ENCODE data around the gene AGXT.

AGXT gene

DNA sequence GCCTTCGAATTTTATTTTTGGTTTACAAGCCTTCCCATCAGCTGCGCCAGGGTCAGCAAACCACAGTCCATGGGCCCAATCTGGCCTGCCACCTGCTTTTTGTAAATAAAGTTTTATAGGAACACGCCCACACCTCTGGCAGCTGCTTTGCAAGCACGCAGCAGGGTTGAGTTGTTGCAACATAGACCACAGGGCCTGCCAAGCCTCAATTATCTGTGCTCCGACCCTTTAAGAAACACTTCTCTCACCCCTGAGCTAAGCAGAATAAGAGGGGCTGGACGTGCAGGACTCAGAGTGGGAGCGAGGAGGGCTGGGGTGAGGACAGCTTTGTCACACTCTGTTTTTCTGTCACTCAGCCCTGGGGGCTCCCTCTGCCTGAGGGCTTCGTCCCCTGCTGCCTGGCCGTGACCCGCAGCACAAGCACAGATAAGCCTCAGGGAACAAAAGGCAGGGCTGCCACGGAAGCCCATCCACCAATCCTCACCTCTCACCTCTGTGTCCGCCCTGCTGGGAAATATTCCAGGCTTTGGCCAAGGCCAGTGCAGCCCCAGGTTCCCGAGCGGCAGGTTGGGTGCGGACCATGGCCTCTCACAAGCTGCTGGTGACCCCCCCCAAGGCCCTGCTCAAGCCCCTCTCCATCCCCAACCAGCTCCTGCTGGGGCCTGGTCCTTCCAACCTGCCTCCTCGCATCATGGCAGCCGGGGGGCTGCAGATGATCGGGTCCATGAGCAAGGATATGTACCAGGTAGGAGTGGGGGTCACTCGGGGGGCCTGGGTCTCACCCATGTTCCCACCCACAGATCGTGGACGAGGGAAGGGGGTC, at the start of gene AGXT:
Gene AGXT, plus strand, starts transcription at position 539 of the 823 bp plus-strand sequence. Its CDS starts 42 bp downstream, at position 581.
- Mint-ChIP-seq H3K4me3 (no peak within 1 kb of the TSS), H3K36me3 (no peaks in the 10 kb centered on the region), H3K27ac (no peak within 1 kb of the TSS), H3K27me3 (peaks cover 34% of the 10 kb centered on the region), H3K4me1 (no peaks in the 10 kb centered on the region), H3K9me3 (no peaks in the 10 kb centered on the region)
- ATAC-seq, result peak; percentile 2

DNA sequence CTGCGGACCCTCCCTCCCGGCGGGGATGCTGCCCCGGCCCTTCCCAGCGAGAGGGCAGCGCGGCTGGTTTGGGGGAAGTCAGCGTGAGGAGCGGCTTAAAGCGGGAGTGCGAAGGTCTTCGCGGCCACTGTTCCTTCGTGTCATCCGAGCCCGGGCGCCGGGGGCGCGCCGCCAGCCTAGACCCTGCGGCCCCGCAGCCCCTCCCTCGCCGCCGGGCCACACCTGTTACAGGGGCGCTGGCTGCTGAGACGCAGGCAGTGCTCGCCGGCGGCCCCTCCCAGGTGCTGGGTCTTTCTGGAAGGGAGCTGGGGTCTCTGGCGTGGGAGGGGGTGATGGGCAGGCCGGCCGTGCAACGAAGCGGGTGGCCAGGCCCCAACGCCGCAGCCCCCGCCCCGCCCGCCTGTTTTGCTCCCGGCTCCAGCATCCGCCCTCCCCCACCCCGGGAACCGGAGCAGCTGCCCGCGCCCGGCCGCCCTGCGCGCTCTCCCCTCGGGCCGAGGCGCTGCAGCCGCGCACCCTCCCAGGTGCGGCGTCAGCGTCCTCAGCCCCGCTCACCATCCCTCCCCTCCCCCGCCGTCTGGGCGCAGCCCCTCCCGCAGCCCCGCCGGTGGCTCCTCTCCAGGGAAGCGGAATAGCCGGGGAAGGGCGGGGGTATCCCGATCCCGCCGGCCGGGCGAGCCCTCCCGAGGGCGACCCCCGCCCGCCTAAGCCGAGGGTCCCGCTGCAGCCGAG, 49.3 kb upstream of the AGXT start:
- H3K36me3 Mint-ChIP-seq, result peaks cover 6% of the 10 kb centered on the region
- H3K9me3 Mint-ChIP-seq, result peaks cover 5% of the 10 kb centered on the region
- no peak for ATAC-seq
- H3K27ac Mint-ChIP-seq, result no peak overlapping the region
- H3K4me3 Mint-ChIP-seq, result no peak overlapping the region
- H3K4me1 Mint-ChIP-seq, result peaks cover 8% of the 10 kb centered on the region
- H3K27me3 Mint-ChIP-seq, result peaks cover 69% of the 10 kb centered on the region

DNA sequence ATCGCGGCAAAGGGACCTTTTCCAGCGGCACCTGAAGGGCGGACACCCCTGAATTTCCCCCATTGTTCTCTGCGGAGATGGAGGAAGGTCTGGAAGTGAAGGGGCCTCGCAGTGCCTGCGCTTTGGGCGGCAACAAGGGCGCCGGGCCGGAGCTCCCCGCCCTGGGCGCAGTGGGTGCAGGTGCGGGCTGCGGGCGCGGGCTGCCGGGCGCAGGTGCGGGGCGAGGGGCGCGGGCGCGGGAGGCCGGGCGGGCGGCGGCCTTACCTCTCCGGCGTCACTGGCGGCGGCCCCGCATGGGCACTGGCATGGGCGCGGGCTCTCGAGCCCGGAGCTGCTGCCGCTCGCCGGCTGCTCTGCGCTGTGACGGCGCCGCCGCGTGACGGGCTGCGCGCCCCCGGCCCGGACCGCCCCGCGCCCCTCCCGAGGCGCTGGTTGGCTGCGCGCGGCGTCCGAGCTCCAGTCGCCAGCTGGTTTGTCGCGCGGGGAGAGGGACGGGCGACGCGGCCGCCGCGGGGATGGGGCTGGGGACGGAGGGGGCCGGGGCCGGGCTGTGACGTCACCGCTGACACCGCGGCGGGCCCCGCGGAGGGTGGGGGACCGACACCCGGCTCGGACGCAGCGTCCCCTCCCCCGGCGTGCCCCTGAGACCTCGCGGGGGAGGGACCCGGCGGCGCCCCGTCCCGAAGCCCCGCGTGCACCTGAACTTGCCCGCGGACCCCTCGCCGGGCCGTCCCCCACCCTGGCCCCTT, 48.6 kb upstream of the AGXT start, which contains the start of gene KIF1A:
Gene KIF1A, minus strand, starts transcription at position 362 of the 749 bp plus-strand sequence. CDS start 22,467 bp downstream, outside the sequence.
- peaks cover 5% of the 10 kb centered on the region for H3K9me3 Mint-ChIP-seq
- H3K27ac Mint-ChIP-seq, result no peak within 1 kb of the TSS
- peaks cover 76% of the 10 kb centered on the region for H3K27me3 Mint-ChIP-seq
- no peak for ATAC-seq
- peak within 1 kb of the TSS; percentile 54 for H3K4me3 Mint-ChIP-seq
- peaks cover 8% of the 10 kb centered on the region for H3K4me1 Mint-ChIP-seq
- H3K36me3 Mint-ChIP-seq, result peaks cover 6% of the 10 kb centered on the region

DNA sequence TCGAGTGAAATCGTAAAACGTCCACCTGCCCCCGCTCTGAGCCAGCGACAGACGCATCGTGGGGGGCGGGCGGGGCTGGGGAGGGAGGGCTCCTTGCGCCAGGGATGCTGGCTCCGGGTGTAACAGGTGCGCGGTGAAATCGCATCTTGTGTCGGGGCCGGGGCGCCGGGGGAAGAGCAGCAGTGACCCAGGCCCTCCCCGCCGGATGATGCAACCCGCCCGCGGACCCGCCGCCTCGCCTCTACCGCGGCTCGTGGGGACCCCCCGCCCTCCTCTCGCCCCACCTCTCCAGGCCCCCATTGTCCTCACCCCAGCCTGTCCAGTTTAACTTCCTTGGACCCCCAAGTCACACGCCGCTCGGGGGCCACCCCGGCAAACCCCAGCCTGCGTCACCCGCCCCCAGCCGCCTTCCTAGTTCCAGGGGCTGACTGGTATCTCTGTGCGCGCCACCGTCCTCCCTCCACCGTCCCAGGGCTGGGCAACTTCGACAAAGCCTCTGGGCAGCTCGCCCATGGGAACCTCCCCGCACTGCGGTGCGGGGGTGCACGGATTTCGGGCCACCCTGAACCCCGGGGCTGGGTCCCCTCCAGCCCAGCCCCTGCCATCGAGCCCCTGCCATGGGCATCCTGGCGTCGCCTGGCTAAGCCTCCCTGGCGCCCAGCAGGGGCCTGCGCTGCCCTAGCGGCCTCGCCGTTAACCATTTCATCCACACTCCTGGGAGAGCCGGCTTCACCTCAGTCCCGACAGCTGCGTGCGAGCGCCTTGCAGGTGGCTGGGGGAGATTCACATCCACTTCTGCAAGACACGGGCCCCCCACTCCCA, 47.8 kb upstream of the AGXT start:
- ATAC-seq, result no peak
- no peak overlapping the region for H3K27ac Mint-ChIP-seq
- peaks cover 6% of the 10 kb centered on the region for H3K36me3 Mint-ChIP-seq
- peaks cover 5% of the 10 kb centered on the region for H3K9me3 Mint-ChIP-seq
- H3K4me1 Mint-ChIP-seq, result peaks cover 8% of the 10 kb centered on the region
- H3K27me3 Mint-ChIP-seq, result peaks cover 76% of the 10 kb centered on the region
- H3K4me3 Mint-ChIP-seq, result peak overlapping the region; percentile 54

DNA sequence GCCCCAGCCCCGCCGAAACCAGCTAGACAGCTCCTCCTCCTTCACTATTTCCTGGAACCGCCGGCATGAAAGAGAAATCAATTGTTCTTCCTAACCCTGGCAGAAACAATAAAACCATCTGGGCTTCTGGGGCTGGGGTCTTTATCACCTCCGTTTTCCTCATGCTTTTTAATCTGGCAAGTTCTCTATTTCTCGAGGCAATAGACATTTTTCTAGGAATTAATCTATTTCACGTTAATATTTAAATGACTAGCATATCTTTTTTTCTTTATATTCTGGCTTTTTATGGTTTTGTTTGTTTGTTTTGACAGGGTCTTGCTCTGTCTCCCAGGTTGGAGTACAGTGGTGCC, 47.2 kb upstream of the AGXT start:
- Mint-ChIP-seq H3K4me3 (peak overlapping the region; percentile 39), H3K36me3 (peaks cover 6% of the 10 kb centered on the region), H3K4me1 (peaks cover 8% of the 10 kb centered on the region), H3K27me3 (peaks cover 76% of the 10 kb centered on the region), H3K27ac (no peak overlapping the region), H3K9me3 (peaks cover 5% of the 10 kb centered on the region)
- no peak for ATAC-seq

DNA sequence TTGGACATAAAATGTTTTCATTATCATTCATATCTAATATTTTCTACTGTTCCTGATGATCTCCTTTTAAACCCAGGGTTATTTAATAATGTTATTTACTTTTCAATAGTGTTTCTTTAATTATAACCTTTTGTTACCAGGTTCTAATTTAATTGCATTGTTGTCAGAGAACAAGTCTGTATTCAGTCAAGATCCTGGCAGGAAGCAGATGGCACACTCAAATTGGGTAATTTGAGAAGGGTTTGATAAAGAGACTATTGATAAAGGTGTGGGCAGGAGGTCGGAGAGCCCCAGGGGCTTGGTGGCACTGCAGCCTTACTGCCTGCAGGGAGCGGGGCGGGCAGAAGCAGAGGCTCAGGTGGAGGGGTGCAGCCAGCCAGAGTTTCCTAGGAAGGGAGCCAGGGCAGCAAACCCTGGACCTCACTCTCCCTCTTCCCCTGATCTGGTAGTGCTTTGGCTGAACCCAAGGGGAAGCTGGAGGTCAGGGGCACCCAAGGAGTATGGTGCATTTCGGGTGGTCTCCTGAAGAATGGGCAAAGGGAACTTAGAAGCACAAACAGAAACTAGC, 46.3 kb upstream of the AGXT start:
- peaks cover 6% of the 10 kb centered on the region for H3K36me3 Mint-ChIP-seq
- H3K27ac Mint-ChIP-seq, result no peak overlapping the region
- H3K4me3 Mint-ChIP-seq, result no peak overlapping the region
- H3K27me3 Mint-ChIP-seq, result peaks cover 81% of the 10 kb centered on the region
- peaks cover 8% of the 10 kb centered on the region for H3K4me1 Mint-ChIP-seq
- ATAC-seq, result no peak
- peaks cover 5% of the 10 kb centered on the region for H3K9me3 Mint-ChIP-seq

DNA sequence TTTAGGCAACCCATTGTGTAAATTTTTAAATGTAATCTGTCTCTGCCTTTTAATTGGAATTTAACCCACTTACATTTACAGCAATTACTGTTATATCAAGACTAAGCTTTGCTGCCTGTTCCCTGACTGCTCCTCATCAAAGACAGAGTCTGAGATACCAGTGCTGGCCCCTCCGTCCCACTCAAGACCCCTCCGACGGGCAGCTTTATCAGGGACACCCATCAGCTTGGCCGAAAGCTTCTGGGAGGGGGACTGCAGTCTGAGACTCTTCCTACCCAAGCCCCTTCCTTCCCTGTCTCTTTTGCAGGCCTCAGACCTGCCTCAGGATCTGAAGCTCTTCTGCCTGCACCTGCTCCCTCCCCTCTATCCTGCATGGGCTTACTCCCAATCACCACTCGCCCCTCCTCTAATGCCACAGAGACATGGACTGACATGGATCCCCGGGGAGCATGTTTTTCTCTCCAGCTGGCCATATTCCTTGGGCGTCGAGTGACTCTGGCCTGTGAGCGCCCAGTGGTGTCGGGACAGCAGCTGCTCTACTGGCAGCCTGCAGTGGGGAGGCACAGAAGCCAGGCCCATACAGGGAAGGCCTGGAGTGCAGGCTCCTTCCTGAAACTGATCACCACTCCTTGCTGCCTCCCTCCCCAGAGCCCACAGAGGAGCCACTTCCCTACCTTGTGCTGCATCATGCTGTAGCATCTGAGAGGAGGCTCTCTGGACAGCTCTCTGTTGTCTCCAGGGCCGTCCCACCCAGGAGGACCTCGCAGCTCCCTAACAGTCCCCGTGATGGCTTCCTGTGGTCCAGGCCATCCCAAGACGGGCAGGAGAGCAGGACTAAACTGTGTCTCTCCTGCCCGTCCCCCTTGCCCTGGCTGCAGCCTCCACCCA, 44.9 kb upstream of the AGXT start:
- Mint-ChIP-seq H3K27ac (no peak overlapping the region), H3K27me3 (peaks cover 80% of the 10 kb centered on the region), H3K4me1 (peaks cover 8% of the 10 kb centered on the region), H3K9me3 (peaks cover 5% of the 10 kb centered on the region), H3K36me3 (peaks cover 6% of the 10 kb centered on the region), H3K4me3 (no peak overlapping the region)
- no peak for ATAC-seq

DNA sequence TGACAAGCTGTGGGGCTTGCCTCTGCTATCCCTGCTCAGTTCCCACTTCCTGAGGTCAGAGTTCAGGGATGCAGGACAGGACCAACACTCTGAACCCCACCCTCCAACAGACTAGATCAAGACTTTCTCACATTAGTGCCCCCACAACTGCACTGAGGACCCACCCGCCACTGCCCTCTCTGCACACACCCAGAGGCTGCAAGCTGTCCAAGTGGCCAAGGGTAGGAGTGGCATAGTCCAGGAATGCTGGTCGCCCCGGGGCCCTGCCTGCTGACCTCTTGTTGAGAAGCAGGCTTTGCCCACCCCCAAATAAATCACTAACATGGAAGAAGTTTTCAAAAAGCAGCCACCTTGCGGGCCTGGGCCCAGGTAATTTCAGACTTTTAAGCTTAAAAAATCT, 43.1 kb upstream of the AGXT start:
- Mint-ChIP-seq H3K9me3 (peaks cover 5% of the 10 kb centered on the region), H3K4me3 (no peak overlapping the region), H3K27ac (no peak overlapping the region), H3K27me3 (peaks cover 91% of the 10 kb centered on the region), H3K36me3 (peaks cover 6% of the 10 kb centered on the region), H3K4me1 (peaks cover 8% of the 10 kb centered on the region)
- ATAC-seq, result no peak

DNA sequence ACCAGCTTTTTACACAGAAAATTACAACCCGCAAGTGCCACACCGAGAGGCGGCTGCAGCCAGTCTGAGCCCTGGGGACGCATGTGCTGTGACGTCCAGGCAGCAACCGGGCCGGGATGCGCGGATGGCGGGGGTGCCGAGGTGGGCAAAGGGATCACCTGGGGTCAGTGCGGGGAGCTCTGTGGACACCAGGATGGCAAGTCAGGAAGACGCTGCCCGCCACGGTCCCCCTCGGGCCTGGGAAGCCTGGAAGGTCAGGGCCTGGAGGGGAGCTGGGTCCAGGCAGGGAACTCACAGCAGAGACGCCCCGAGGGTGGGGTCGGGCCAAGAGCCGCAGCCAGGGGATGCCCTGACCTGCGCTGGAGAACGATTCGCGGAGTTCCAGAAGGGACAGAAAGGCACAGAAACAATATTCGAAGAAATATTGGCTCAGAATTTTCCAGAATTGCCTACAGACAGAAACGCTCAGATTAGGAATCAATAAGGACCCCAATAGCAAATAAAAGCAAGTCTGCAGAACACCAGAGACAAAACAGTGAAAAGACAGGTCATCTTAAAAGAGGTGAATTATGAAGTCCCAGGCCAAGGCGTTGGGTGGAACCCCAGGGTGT, 36.9 kb upstream of the AGXT start:
- Mint-ChIP-seq H3K9me3 (no peaks in the 10 kb centered on the region), H3K27ac (no peak overlapping the region), H3K36me3 (no peaks in the 10 kb centered on the region), H3K4me3 (peak overlapping the region; percentile 23), H3K27me3 (peaks cover 43% of the 10 kb centered on the region), H3K4me1 (peaks cover 13% of the 10 kb centered on the region)
- no peak for ATAC-seq

DNA sequence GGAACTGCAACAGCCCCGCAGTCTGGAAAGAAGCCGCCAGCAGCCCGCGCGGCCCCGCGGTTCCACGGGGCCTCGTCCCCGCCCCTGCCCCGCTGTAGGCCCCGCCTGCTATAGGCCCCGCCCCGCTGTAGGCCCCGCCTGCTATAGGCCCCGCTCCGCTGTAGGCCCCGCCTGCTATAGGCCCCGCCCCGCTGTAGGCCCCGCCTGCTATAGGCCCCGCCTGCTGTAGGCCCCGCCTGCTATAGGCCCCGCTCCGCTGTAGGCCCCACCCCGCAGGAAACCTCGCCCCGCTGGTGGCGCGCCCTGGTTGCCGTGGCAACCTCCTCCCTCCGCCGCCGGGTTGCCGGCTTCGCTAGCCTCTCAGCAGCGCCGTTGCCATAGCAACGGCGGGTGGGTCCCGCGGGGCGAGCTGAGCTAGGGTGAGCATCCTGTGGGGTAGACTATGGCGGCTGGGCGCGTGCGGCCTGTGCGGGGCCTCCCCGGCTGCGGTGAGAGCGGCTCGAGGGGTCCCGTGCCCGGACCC, 36.4 kb upstream of the AGXT start:
- peak; percentile 93 for ATAC-seq
- peaks cover 38% of the 10 kb centered on the region for H3K27me3 Mint-ChIP-seq
- no peaks in the 10 kb centered on the region for H3K9me3 Mint-ChIP-seq
- H3K4me3 Mint-ChIP-seq, result peak overlapping the region; percentile 46
- H3K27ac Mint-ChIP-seq, result no peak overlapping the region
- no peaks in the 10 kb centered on the region for H3K36me3 Mint-ChIP-seq
- peaks cover 13% of the 10 kb centered on the region for H3K4me1 Mint-ChIP-seq

DNA sequence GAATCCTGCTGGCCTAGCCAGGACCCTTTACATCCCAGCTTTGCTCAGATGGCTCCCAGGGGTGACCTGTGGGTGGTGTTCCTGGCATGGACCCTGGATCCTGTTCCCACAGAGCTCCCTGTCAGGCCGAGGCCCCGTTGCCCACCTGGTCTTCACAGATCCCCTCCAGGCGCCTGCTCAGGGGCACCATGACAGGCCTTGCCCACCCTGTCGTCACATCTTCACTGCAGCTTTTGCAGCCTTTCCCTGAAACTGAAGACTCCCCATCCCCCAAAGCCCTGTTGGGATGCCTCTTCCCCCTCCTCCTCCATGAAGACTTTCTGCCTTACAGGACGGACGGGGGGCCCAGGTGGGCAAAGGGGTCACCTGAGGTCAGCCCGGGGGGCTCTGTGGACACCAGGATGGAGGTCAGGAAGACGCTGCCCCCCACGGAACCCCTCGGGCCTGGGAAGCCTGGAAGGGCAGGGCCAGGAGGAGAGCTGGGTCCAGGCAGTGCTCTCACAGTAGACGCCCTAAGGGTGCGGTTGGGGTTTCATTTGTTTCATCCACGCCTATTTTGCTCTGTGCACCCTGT, 35.6 kb upstream of the AGXT start:
- H3K27me3 Mint-ChIP-seq, result peaks cover 31% of the 10 kb centered on the region
- no peaks in the 10 kb centered on the region for H3K36me3 Mint-ChIP-seq
- H3K4me3 Mint-ChIP-seq, result no peak overlapping the region
- no peak overlapping the region for H3K27ac Mint-ChIP-seq
- H3K9me3 Mint-ChIP-seq, result no peaks in the 10 kb centered on the region
- peaks cover 13% of the 10 kb centered on the region for H3K4me1 Mint-ChIP-seq
- ATAC-seq, result no peak

DNA sequence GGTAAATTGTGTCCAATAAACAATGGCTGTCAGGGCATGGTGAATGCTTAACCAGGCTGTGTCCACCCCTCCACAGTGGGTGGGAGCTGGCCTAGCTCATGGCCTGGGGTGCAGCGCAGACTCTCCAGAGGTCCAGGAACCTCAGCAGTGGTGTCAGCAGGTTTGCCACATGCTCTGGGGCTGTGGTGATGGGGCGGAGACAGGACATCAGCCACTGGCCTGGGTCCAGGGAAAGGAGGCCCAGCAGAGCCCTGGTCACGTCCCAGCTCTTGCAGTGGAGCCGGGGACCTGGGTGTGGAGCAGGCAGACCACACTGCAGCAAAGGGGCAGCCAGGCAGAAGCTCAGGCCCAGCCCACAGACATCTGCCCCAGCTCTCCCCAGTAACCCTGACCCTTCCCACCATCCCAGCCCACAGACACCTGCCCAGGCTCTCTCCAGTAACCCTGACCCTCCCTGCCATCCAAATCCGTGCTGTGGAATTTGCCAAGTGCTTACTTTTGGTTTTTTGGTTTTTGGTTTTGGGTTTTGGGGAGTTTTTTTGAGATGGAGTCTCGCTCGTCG, 34.8 kb upstream of the AGXT start:
- H3K9me3 Mint-ChIP-seq, result no peaks in the 10 kb centered on the region
- H3K4me1 Mint-ChIP-seq, result peaks cover 13% of the 10 kb centered on the region
- no peak for ATAC-seq
- H3K27me3 Mint-ChIP-seq, result peaks cover 32% of the 10 kb centered on the region
- no peaks in the 10 kb centered on the region for H3K36me3 Mint-ChIP-seq
- H3K27ac Mint-ChIP-seq, result no peak overlapping the region
- no peak overlapping the region for H3K4me3 Mint-ChIP-seq

Data from stimulated activated memory B cell treated with anti-CD40 and anti-IgM and Interleukin-4, amounts not matched to agents 10 μg/mL and 1 μg/mL and 100 μg/mL, for 72 hours (primary cell).